ENCODE results near the gene TOR1AIP2. TPM values are rescaled to one million over a fixed set of nuclear protein-coding genes. Genes with fewer than 3 reads are reported as not detected.
"Not testable (repeated sequence)": the region's sequence is repeated elsewhere in the genome, so short reads cannot be mapped to it uniquely, and the experiment has no call there.

TOR1AIP2 gene
- total RNA-seq, 4 donors from 2014 or later = 45.4 to 314 (median 218) TPM

GRCh38 chr1:179808503-179808902, 69.1 kb downstream of the TOR1AIP2 start:
- no peak for TF ChIP-seq POLR2A (IDR thresholded peaks at IDR 0.05)
- no peak for TF ChIP-seq CTCF (IDR thresholded peaks at IDR 0.05)
- no peaks in the 10 kb centered on the region for H3K27me3 ChIP-seq

GRCh38 chr1:179807691-179808485, 69.7 kb downstream of the TOR1AIP2 start:
- H3K27me3 ChIP-seq = no peaks in the 10 kb centered on the region
- TF ChIP-seq CTCF (IDR thresholded peaks at IDR 0.05) (no peak), POLR2A (IDR thresholded peaks at IDR 0.05) (no peak)
- no peak overlapping the region for H3K27ac ChIP-seq
- no peaks in the 10 kb centered on the region for H3K36me3 ChIP-seq
- H3K9me3 ChIP-seq = no peaks in the 10 kb centered on the region
- no peak overlapping the region for H3K4me3 ChIP-seq
- no peak for DNase-seq
- no peaks in the 10 kb centered on the region for H3K4me1 ChIP-seq

More at GRCh38 chr1:179808503-179808902, 69.1 kb downstream of the TOR1AIP2 start:
- H3K4me1 ChIP-seq = no peaks in the 10 kb centered on the region
- no peak for DNase-seq
- no peak overlapping the region for H3K27ac ChIP-seq
- no peaks in the 10 kb centered on the region for H3K36me3 ChIP-seq
- H3K9me3 ChIP-seq = no peaks in the 10 kb centered on the region
- H3K4me3 ChIP-seq = no peak overlapping the region

- H3K9me3 ChIP-seq = no peaks in the 10 kb centered on the region
- H3K4me1 ChIP-seq = no peaks in the 10 kb centered on the region
- H3K27me3 ChIP-seq = no peaks in the 10 kb centered on the region
- H3K36me3 ChIP-seq = no peaks in the 10 kb centered on the region
- no peak overlapping the region for H3K27ac ChIP-seq
- no peak for DNase-seq
- TF ChIP-seq CTCF (IDR thresholded peaks at IDR 0.05) (no peak), POLR2A (IDR thresholded peaks at IDR 0.05) (no peak)
- H3K4me3 ChIP-seq = no peak overlapping the region
These were observed 70.3 kb downstream of the TOR1AIP2 start for GRCh38 chr1:179807291-179807690.

GRCh38 chr1:179806333-179806732, 71.3 kb downstream of the TOR1AIP2 start:
- no peaks in the 10 kb centered on the region for H3K27me3 ChIP-seq
- H3K9me3 ChIP-seq = no peaks in the 10 kb centered on the region
- H3K36me3 ChIP-seq = no peaks in the 10 kb centered on the region
- no peak for DNase-seq
- H3K27ac ChIP-seq = no peak overlapping the region
- no peaks in the 10 kb centered on the region for H3K4me1 ChIP-seq
- H3K4me3 ChIP-seq = no peak overlapping the region
- TF ChIP-seq CTCF (IDR thresholded peaks at IDR 0.05) (no peak), POLR2A (IDR thresholded peaks at IDR 0.05) (no peak)

- Histone ChIP-seq H3K36me3 (no peaks in the 10 kb centered on the region), H3K27ac (no peak overlapping the region)
- no peak for TF ChIP-seq CTCF (IDR thresholded peaks at IDR 0.05)
- no peak for TF ChIP-seq POLR2A (IDR thresholded peaks at IDR 0.05)
These were observed 72.1 kb downstream of the TOR1AIP2 start for GRCh38 chr1:179805291-179806195.

GRCh38 chr1:179804417-179804816, 73.2 kb downstream of the TOR1AIP2 start:
- H3K27me3 ChIP-seq, H3K4me3 ChIP-seq, H3K4me1 ChIP-seq, H3K27ac ChIP-seq, H3K36me3 ChIP-seq, H3K9me3 ChIP-seq, DNase-seq: not testable (repeated sequence)

More at GRCh38 chr1:179805291-179806195, 72.1 kb downstream of the TOR1AIP2 start:
- Histone ChIP-seq H3K9me3 (no peaks in the 10 kb centered on the region), H3K4me1 (no peaks in the 10 kb centered on the region), H3K27me3 (no peaks in the 10 kb centered on the region), H3K4me3 (no peak overlapping the region)
- DNase-seq = no peak
